ENCODE results near the gene SYT11.

GRCh38 chr1:155934097-155934935 lies 74.9 kb downstream of the SYT11 start, which contains the start of gene KHDC4:
- peak; percentile 94 for TF ChIP-seq POLR2A (IDR thresholded peaks at IDR 0.05; ENCODE audit: low read length)
- no peak for TF ChIP-seq ZC3H11A (IDR thresholded peaks at IDR 0.05)
- no peak for TF ChIP-seq FOXS1 (CRISPR knock-in tag; IDR thresholded peaks at IDR 0.05)

All from A549 (cell line).